ENCODE measurements around the gene CSTF3.
"Not testable (repeated sequence)": the region's sequence is repeated elsewhere in the genome, so short reads cannot be mapped to it uniquely, and the experiment has no call there.

The CSTF3 gene

DNA sequence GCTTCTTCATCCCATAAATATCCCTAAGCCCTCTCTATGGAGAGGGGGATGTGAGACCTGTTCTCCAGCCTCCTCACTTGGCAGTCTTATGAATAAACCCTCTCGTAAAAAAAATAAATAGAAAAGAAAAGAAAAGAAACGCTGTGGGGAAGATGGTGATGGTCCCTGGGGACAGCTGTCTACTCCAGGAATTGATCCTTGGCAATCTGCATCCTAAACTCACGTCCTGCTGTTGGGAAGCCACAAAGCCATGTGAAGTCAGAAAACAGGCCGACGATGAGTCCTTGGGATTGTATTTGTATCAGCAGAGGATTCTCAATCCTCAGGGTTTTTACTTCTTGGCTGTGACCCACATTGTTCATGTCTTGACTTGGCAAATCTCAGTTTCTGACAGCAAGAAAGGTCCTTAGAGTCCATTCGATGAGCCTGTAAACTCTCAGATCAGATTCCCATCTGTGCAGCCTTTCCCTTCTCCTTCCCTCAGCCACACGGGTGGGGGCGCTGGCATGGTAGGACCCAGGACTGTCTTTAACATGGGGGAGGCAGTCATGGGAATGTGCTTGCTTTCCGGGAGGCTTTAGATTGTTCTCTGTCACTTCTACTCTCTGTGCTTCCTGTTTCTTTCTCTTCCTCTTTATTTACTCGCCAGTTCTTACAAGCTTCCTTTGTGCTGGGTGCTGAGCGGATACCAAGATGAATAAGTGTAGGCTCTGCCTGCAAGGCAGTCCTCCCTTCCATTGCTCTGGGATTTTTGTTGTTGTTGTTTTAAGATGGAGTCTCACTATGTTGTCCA, 97.1 kb downstream of the CSTF3 start:
- Histone ChIP-seq H3K9ac (ENCODE audit: insufficient read length) (no peak overlapping the region), H3K27ac (no peak overlapping the region), H3K36me3 (ENCODE audit: insufficient read depth, low read length) (peaks cover 9% of the 10 kb centered on the region; the same call in 1 of the 2 replicates), H3K4me3 (no peak overlapping the region), H3K9me3 (ENCODE audit: low read depth, low read length) (no peaks in the 10 kb centered on the region)
- DNase-seq (ENCODE audit: low read depth, low spot score), result no peak
- TF ChIP-seq POLR2AphosphoS5 (IDR thresholded peaks at IDR 0.05; ENCODE audit: borderline replicate concordance, low read depth, low read length) (no peak), FOXP2 (optimal IDR thresholded peaks at IDR 0.05; ENCODE audit: control extremely low read depth, extremely low read length, insufficient read depth) (no peak), EZH2 (IDR thresholded peaks at IDR 0.05) (no peak)

- Histone ChIP-seq H3K9me3 (ENCODE audit: low read depth, low read length) (no peaks in the 10 kb centered on the region), H3K36me3 (ENCODE audit: insufficient read depth, low read length) (peaks cover 7% of the 10 kb centered on the region; the same call in 1 of the 2 replicates), H3K9ac (ENCODE audit: insufficient read length) (no peak overlapping the region), H3K4me3 (no peak overlapping the region), H3K27ac (no peak overlapping the region)
- no peak for TF ChIP-seq FOXP2 (optimal IDR thresholded peaks at IDR 0.05; ENCODE audit: control extremely low read depth, extremely low read length, insufficient read depth)
- no peak for TF ChIP-seq POLR2AphosphoS5 (IDR thresholded peaks at IDR 0.05; ENCODE audit: borderline replicate concordance, low read depth, low read length)
- no peak for TF ChIP-seq EZH2 (IDR thresholded peaks at IDR 0.05)
- DNase-seq (ENCODE audit: low read depth, low spot score), result no peak
Observed at GRCh38 chr11:33063326-33063881, 97.9 kb downstream of the CSTF3 start.

DNA sequence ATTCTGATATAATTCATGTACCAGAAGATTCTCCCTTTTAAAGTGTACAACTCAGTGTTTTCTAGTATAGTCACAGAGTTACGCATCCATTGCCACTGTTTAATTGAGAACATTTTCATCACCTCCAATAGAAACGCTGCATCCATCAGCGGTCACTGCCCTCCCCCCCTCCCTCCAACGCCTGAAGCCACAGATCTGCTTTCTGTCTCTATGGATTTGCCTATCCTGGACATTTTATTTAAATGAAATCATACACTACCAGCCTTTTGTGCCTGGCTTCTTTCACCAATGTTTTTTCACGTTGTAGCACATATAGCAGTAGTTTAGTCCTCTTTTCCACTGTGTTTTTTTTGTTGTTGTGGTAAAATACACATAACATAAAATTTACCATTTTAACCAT, 99.1 kb downstream of the CSTF3 start:
- Histone ChIP-seq H3K9ac (ENCODE audit: insufficient read length) (no peak overlapping the region), H3K27ac (no peak overlapping the region), H3K4me3 (no peak overlapping the region), H3K36me3 (ENCODE audit: insufficient read depth, low read length) (peaks cover 13% of the 10 kb centered on the region; the same call in 1 of the 2 replicates), H3K9me3 (ENCODE audit: low read depth, low read length) (no peaks in the 10 kb centered on the region)
- TF ChIP-seq POLR2AphosphoS5 (IDR thresholded peaks at IDR 0.05; ENCODE audit: borderline replicate concordance, low read depth, low read length) (no peak), EZH2 (IDR thresholded peaks at IDR 0.05) (no peak), FOXP2 (optimal IDR thresholded peaks at IDR 0.05; ENCODE audit: control extremely low read depth, extremely low read length, insufficient read depth) (no peak)
- no peak for DNase-seq (ENCODE audit: low read depth, low spot score)

DNA sequence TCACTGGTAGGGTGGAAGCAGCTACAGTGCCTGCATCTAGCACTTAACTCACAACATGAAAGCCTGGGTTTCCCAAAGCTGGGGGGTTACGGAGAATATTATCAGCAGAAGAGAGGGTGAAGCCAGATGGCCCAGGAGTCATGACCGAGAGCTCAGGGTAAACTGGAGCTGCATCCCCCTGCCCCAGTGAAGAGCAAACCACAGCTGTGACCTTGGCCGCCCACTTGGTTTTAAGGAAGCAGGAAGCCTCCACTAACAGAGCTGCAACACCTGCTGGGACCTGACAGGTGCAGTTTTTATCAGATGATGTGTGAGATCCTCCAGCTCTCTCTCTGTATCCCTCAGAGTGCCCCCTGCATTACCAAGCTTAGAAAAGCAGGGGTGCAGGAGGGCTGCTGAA, 101.0 kb downstream of the CSTF3 start:
- Histone ChIP-seq H3K4me3 (no peak overlapping the region), H3K9me3 (ENCODE audit: low read depth, low read length) (no peaks in the 10 kb centered on the region), H3K9ac (ENCODE audit: insufficient read length) (no peak overlapping the region), H3K27ac (no peak overlapping the region), H3K36me3 (ENCODE audit: insufficient read depth, low read length) (peaks cover 13% of the 10 kb centered on the region; the same call in 1 of the 2 replicates)
- TF ChIP-seq EZH2 (IDR thresholded peaks at IDR 0.05), result no peak
- TF ChIP-seq FOXP2 (optimal IDR thresholded peaks at IDR 0.05; ENCODE audit: control extremely low read depth, extremely low read length, insufficient read depth), result no peak
- no peak for TF ChIP-seq POLR2AphosphoS5 (IDR thresholded peaks at IDR 0.05; ENCODE audit: borderline replicate concordance, low read depth, low read length)
- no peak for DNase-seq (ENCODE audit: low read depth, low spot score)

- DNase-seq (ENCODE audit: low read depth, low spot score), result no peak
- Histone ChIP-seq H3K36me3 (ENCODE audit: insufficient read depth, low read length) (peaks cover 18% of the 10 kb centered on the region; the same call in 1 of the 2 replicates), H3K9me3 (ENCODE audit: low read depth, low read length) (no peaks in the 10 kb centered on the region), H3K9ac (ENCODE audit: insufficient read length) (no peak overlapping the region), H3K4me3 (0 out of 2 replicates have a peak overlapping the region, but pooled peaks have one; percentile 5), H3K27ac (peak overlapping the region; percentile 69)
- no peak for TF ChIP-seq FOXP2 (optimal IDR thresholded peaks at IDR 0.05; ENCODE audit: control extremely low read depth, extremely low read length, insufficient read depth)
- no peak for TF ChIP-seq EZH2 (IDR thresholded peaks at IDR 0.05)
- no peak for TF ChIP-seq POLR2AphosphoS5 (IDR thresholded peaks at IDR 0.05; ENCODE audit: borderline replicate concordance, low read depth, low read length)
Observed at GRCh38 chr11:33059331-33060007, 101.8 kb downstream of the CSTF3 start.

GRCh38 chr11:33057284-33057683, 104.0 kb downstream of the CSTF3 start:
- Histone ChIP-seq H3K9me3 (ENCODE audit: low read depth, low read length) (no peaks in the 10 kb centered on the region), H3K4me3 (no peak overlapping the region), H3K9ac (ENCODE audit: insufficient read length) (no peak overlapping the region), H3K36me3 (ENCODE audit: insufficient read depth, low read length) (peaks cover 18% of the 10 kb centered on the region; the same call in 1 of the 2 replicates), H3K27ac (no peak overlapping the region)
- no peak for DNase-seq (ENCODE audit: low read depth, low spot score)
- TF ChIP-seq FOXP2 (optimal IDR thresholded peaks at IDR 0.05; ENCODE audit: control extremely low read depth, extremely low read length, insufficient read depth), result no peak
- TF ChIP-seq EZH2 (IDR thresholded peaks at IDR 0.05), result no peak
- no peak for TF ChIP-seq POLR2AphosphoS5 (IDR thresholded peaks at IDR 0.05; ENCODE audit: borderline replicate concordance, low read depth, low read length)

DNA sequence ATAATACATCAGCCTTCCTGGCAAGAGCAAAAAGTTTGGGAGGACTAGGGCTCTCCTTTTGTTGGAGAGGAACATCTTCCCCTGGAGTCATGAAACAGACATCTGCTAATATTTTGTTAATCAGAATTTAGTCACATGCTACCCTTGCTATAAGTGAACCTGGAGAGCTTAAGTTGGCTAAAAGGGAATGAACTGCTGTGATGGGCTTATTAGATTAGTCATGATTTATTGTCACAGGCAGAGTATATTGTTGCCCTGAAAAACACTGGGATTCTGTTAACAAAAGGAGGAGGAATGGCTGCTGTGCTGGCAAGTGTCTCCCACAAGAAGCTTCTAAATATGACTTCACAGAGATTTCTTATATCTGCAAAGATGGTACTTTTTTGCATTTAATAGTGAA, 105.9 kb downstream of the CSTF3 start:
- H3K9ac ChIP-seq (ENCODE audit: insufficient read length), result no peak overlapping the region
- no peak overlapping the region for H3K27ac ChIP-seq
- no peak for TF ChIP-seq POLR2AphosphoS5 (IDR thresholded peaks at IDR 0.05; ENCODE audit: borderline replicate concordance, low read depth, low read length)
- TF ChIP-seq EZH2 (IDR thresholded peaks at IDR 0.05), result no peak
- TF ChIP-seq FOXP2 (optimal IDR thresholded peaks at IDR 0.05; ENCODE audit: control extremely low read depth, extremely low read length, insufficient read depth), result no peak
- H3K4me3 ChIP-seq, result no peak overlapping the region
- no peaks in the 10 kb centered on the region for H3K9me3 ChIP-seq (ENCODE audit: low read depth, low read length)
- DNase-seq (ENCODE audit: low read depth, low spot score), result no peak
- peaks cover 14% of the 10 kb centered on the region; the same call in 1 of the 2 replicates for H3K36me3 ChIP-seq (ENCODE audit: insufficient read depth, low read length)

DNA sequence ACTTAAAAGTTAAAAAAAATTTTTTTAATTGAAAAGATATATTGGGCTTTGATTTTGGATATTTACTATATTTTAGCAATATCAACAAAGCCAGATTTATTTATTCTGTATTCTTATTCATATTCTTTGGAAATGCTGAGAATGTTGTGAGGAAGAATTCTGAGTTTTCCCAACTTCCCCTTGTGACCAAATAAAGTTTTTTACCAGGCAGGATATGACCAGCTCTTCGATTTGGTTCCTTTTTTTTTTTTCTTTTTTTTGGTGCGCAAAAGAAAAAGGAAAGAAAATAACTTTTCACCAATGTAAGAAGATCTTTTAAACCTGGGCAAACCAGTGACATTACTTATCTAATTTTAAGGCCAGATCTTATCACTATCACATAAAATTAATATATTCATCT, 109.0 kb downstream of the CSTF3 start:
- no peak overlapping the region for H3K9ac ChIP-seq (ENCODE audit: insufficient read length)
- H3K9me3 ChIP-seq (ENCODE audit: low read depth, low read length), result no peaks in the 10 kb centered on the region
- DNase-seq (ENCODE audit: low read depth, low spot score), result no peak
- TF ChIP-seq EZH2 (IDR thresholded peaks at IDR 0.05) (no peak), POLR2AphosphoS5 (IDR thresholded peaks at IDR 0.05; ENCODE audit: borderline replicate concordance, low read depth, low read length) (no peak), FOXP2 (optimal IDR thresholded peaks at IDR 0.05; ENCODE audit: control extremely low read depth, extremely low read length, insufficient read depth) (no peak)
- no peak overlapping the region for H3K27ac ChIP-seq
- 0 out of 2 replicates have a peak, but pooled peaks cover 5% of the 10 kb centered on the region for H3K36me3 ChIP-seq (ENCODE audit: insufficient read depth, low read length)
- H3K4me3 ChIP-seq, result no peak overlapping the region

GRCh38 chr11:33049565-33050408, 111.5 kb downstream of the CSTF3 start:
- DNase-seq (ENCODE audit: low read depth, low spot score); H3K9ac ChIP-seq (ENCODE audit: insufficient read length); H3K4me3 ChIP-seq; H3K27ac ChIP-seq; H3K9me3 ChIP-seq (ENCODE audit: low read depth, low read length): not testable (repeated sequence)
- H3K36me3 ChIP-seq (ENCODE audit: insufficient read depth, low read length), result peaks cover 11% of the 10 kb centered on the region; the same call in 1 of the 2 replicates

GRCh38 chr11:33048701-33049100, 112.6 kb downstream of the CSTF3 start:
- not testable (repeated sequence) for DNase-seq (ENCODE audit: low read depth, low spot score); H3K9ac ChIP-seq (ENCODE audit: insufficient read length); H3K27ac ChIP-seq; H3K4me3 ChIP-seq; H3K9me3 ChIP-seq (ENCODE audit: low read depth, low read length); H3K36me3 ChIP-seq (ENCODE audit: insufficient read depth, low read length)
